Rectal smooth muscle tissue (tissue), 1 donor: Measurements from ENCODE around the gene CDH12.

Experiments used
- H3K27ac ChIP-seq: one replicate; pipeline ENCODE4 v1.7.0; 2013; ENCODE audit warnings: low read depth, low read length, inconsistent platforms
- H3K27me3 ChIP-seq: one replicate; pipeline ENCODE4 v1.7.0; 2013; ENCODE audit warnings: low read length; ENCODE audit not compliant: control insufficient read depth, insufficient read depth
- H3K36me3 ChIP-seq: one replicate; pipeline ENCODE4 v1.7.0; 2013; ENCODE audit warnings: low read length; ENCODE audit not compliant: control insufficient read depth, insufficient read depth
- H3K4me1 ChIP-seq: one replicate; pipeline ENCODE4 v1.7.0; 2013; ENCODE audit warnings: low read length; ENCODE audit not compliant: control insufficient read depth, insufficient read depth
- H3K4me3 ChIP-seq: one replicate; pipeline ENCODE4 v1.7.0; 2013; ENCODE audit warnings: low read length
- H3K9ac ChIP-seq: one replicate; pipeline ENCODE4 v1.7.0; 2013; ENCODE audit warnings: low read length

Gene CDH12

GRCh38 chr5:21931116-21931515 is 922.0 kb downstream of the CDH12 start:
- H3K27me3 ChIP-seq: no peaks in the 10 kb centered on the region
- H3K4me1 ChIP-seq: no peaks in the 10 kb centered on the region
- no peak overlapping the region for H3K27ac ChIP-seq
- H3K9ac ChIP-seq: no peak overlapping the region
- H3K36me3 ChIP-seq: no peaks in the 10 kb centered on the region
- no peak overlapping the region for H3K4me3 ChIP-seq

DNA sequence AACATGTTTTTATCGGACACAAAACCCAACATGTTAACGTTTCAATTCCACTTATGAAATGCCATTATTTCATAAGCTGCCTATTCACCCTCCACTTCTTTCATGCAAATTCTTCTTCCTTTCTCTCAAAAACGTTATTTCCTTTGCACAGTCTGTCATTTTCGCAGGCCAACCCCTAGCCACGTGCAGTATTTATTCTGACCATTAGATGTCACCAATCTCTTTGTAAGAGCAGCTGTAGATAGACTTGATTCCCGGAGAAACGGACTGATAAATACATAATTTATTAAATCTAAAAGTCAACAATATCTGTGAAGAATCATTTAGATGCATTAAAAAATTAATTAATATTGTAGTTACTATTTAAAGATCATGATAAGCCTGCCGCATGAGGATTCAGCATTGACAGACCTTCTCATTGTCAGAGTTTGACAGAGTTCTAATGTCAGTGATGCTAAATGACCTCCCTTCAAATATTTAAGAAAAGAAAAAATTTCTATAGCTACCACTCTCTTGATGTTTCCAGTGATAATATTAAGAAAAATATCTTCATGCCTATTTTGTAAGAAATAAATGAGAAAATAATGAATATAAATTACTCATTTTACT is 933.6 kb downstream of the CDH12 start:
- H3K4me3 ChIP-seq: no peak overlapping the region
- no peaks in the 10 kb centered on the region for H3K27me3 ChIP-seq
- no peak overlapping the region for H3K9ac ChIP-seq
- no peaks in the 10 kb centered on the region for H3K36me3 ChIP-seq
- H3K4me1 ChIP-seq: no peaks in the 10 kb centered on the region
- no peak overlapping the region for H3K27ac ChIP-seq

DNA sequence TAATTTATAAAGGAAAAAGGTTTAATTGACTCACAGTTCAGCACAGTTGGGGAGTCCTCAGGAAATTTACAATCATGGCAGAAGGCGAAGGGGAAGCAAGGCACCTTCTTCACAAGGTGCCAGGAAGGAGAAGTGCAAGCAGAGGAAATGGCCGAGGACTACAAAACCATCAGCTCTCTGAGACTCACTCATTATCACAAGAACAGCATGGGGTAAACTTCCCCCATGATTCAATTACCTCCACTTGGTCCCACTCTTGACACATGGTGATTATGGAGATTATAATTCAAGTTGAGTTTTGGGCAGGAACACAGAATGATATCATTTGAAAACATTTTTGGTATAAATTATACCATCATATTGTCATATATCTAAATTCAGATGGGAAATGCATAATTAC is 934.7 kb downstream of the CDH12 start:
- Histone ChIP-seq H3K9ac (no peak overlapping the region), H3K4me3 (no peak overlapping the region), H3K27me3 (no peaks in the 10 kb centered on the region), H3K27ac (no peak overlapping the region), H3K36me3 (no peaks in the 10 kb centered on the region), H3K4me1 (no peaks in the 10 kb centered on the region)

GRCh38 chr5:21910731-21911130 is 942.4 kb downstream of the CDH12 start:
- Histone ChIP-seq H3K9ac (no peak overlapping the region), H3K27me3 (no peaks in the 10 kb centered on the region), H3K27ac (no peak overlapping the region), H3K36me3 (no peaks in the 10 kb centered on the region), H3K4me1 (no peaks in the 10 kb centered on the region), H3K4me3 (no peak overlapping the region)

- H3K4me1 ChIP-seq: no peaks in the 10 kb centered on the region
- no peaks in the 10 kb centered on the region for H3K27me3 ChIP-seq
- H3K9ac ChIP-seq: no peak overlapping the region
- no peak overlapping the region for H3K4me3 ChIP-seq
- H3K27ac ChIP-seq: no peak overlapping the region
- H3K36me3 ChIP-seq: no peaks in the 10 kb centered on the region
These were observed 957.3 kb downstream of the CDH12 start for GRCh38 chr5:21895766-21896350.

DNA sequence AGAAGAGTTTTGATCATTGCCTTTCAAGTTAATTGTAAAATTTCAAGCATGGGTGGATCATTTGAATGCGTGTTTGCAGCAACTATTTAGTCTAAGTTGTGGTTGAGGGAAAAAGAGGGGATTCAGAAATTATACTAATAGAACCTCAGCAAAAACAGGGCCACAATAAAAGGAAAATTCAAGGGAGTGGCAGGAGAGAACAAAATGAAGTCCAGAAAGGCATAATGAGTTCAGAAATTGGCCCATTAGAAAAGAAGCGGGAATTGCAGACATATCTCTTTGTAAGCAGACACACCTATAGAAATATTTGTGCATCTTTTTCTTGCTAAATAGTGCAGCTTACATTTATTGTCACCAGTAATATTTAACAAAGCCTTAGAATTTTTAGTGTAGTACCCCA is 960.0 kb downstream of the CDH12 start:
- Histone ChIP-seq H3K4me1 (no peaks in the 10 kb centered on the region), H3K36me3 (no peaks in the 10 kb centered on the region), H3K9ac (no peak overlapping the region), H3K4me3 (no peak overlapping the region), H3K27me3 (no peaks in the 10 kb centered on the region), H3K27ac (no peak overlapping the region)

- Histone ChIP-seq H3K4me1 (no peaks in the 10 kb centered on the region), H3K36me3 (no peaks in the 10 kb centered on the region), H3K27me3 (no peaks in the 10 kb centered on the region), H3K27ac (no peak overlapping the region), H3K9ac (no peak overlapping the region), H3K4me3 (no peak overlapping the region)
These were observed 963.6 kb downstream of the CDH12 start for GRCh38 chr5:21889581-21889980.

- no peak overlapping the region for H3K9ac ChIP-seq
- H3K4me3 ChIP-seq: no peak overlapping the region
- no peak overlapping the region for H3K27ac ChIP-seq
- no peaks in the 10 kb centered on the region for H3K4me1 ChIP-seq
- no peaks in the 10 kb centered on the region for H3K36me3 ChIP-seq
- no peaks in the 10 kb centered on the region for H3K27me3 ChIP-seq
These were observed 970.9 kb downstream of the CDH12 start for GRCh38 chr5:21882074-21882745.

- Histone ChIP-seq H3K36me3 (no peaks in the 10 kb centered on the region), H3K27me3 (no peaks in the 10 kb centered on the region), H3K9ac (no peak overlapping the region), H3K27ac (no peak overlapping the region), H3K4me1 (no peaks in the 10 kb centered on the region), H3K4me3 (no peak overlapping the region)
These were observed 973.0 kb downstream of the CDH12 start for GRCh38 chr5:21880164-21880563.

DNA sequence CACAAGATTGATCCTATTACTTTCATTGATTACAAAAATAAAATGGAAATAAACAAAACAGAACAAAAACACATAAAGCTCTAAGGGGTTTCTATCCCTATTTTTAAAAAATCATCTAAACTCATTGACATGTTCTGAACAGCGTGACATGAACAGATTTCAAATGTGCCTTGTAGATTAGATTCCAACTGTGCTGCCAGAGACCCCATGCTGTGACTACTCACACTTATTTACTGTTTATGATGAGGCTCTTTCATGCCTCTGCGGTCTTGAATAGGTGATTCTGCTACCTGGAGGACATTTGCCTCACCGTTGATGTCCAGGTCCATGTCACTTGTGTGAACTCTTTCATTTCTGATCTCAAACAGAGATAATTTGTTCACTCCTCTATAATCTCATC is 990.2 kb downstream of the CDH12 start:
- no peak overlapping the region for H3K9ac ChIP-seq
- no peaks in the 10 kb centered on the region for H3K4me1 ChIP-seq
- no peak overlapping the region for H3K4me3 ChIP-seq
- H3K36me3 ChIP-seq: no peaks in the 10 kb centered on the region
- H3K27me3 ChIP-seq: no peaks in the 10 kb centered on the region
- no peak overlapping the region for H3K27ac ChIP-seq

- no peaks in the 10 kb centered on the region for H3K4me1 ChIP-seq
- H3K36me3 ChIP-seq: no peaks in the 10 kb centered on the region
- H3K4me3 ChIP-seq: no peak overlapping the region
- no peak overlapping the region for H3K27ac ChIP-seq
- H3K9ac ChIP-seq: no peak overlapping the region
- H3K27me3 ChIP-seq: no peaks in the 10 kb centered on the region
These were observed 994.7 kb downstream of the CDH12 start for GRCh38 chr5:21858441-21858840.

DNA sequence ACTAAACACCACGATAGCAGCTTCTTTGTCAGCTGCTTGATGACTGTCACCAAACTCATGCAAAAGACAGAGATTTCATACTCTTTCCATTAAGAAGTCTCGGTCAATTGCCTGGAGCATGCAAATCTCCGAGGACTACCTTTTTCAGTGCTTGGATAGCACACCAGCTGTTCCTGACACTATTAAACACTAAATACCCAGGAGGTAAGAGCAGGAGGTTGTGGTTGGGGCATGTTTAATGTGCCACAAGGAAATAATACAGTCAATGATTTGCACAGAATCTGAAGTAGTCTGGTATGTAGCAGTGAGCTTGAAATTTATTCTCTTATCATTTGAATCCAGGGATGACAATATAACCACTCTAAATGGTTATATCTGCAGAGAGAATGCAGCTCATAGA is 996.2 kb downstream of the CDH12 start:
- Histone ChIP-seq H3K9ac (no peak overlapping the region), H3K27ac (no peak overlapping the region), H3K4me1 (no peaks in the 10 kb centered on the region), H3K4me3 (no peak overlapping the region), H3K27me3 (no peaks in the 10 kb centered on the region), H3K36me3 (no peaks in the 10 kb centered on the region)

DNA sequence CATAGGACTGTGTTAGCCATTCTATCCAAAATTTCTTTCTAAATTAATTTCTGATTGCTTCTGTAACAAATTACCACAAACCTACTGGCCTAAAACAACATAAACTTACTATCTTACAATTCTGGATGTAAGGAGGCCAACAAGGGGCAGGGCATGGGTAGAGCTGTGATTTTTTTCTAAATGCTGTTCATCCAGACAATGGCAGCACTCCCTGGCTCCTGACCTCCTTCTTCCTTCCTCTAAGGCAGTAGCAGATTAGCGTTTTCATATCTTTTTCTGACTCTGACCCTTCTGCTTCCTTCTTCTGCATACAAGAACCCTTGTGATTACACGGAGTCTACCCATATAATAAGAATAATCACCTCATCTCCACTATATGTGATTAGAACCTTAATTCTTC is 1005.8 kb downstream of the CDH12 start:
- no peaks in the 10 kb centered on the region for H3K4me1 ChIP-seq
- H3K36me3 ChIP-seq: no peaks in the 10 kb centered on the region
- H3K27me3 ChIP-seq: no peaks in the 10 kb centered on the region
- no peak overlapping the region for H3K9ac ChIP-seq
- no peak overlapping the region for H3K27ac ChIP-seq
- H3K4me3 ChIP-seq: no peak overlapping the region
